GM12878 (cell line): ENCODE measurements around the gene TMEM18. TPM values are rescaled to one million over a fixed set of nuclear protein-coding genes. Genes with fewer than 3 reads are reported as not detected.

Source experiments
- BCL11A ChIP-seq: IDR thresholded peaks from 2 replicates; pipeline ENCODE4 v1.6.1; 2011; ENCODE audit warnings: low read depth, low read length
- CBX3 ChIP-seq: fragments of 200-600 bp; sonication (generic); IDR thresholded peaks from 2 replicates; pipeline ENCODE4 v1.6.1; 2016; ENCODE audit warnings: low read depth, borderline replicate concordance
- CREM ChIP-seq: IDR thresholded peaks from 2 replicates; pipeline ENCODE4 v1.6.1; 2014; ENCODE audit warnings: antibody characterized with exemption, low read depth
- JUNB ChIP-seq: IDR thresholded peaks from 2 replicates; pipeline ENCODE4 v1.6.1; 2016; ENCODE audit warnings: antibody characterized with exemption, mild to moderate bottlenecking
- LARP7 ChIP-seq: fragments of 450-650 bp; IDR thresholded peaks from 2 replicates; pipeline ENCODE4 v1.6.1; 2017; ENCODE audit warnings: mild to moderate bottlenecking
- NFXL1 ChIP-seq: fragments of 450-650 bp; IDR thresholded peaks from 2 replicates; pipeline ENCODE4 v1.6.1; 2017; ENCODE audit warnings: antibody characterized with exemption, mild to moderate bottlenecking, borderline replicate concordance
- NFYA ChIP-seq: IDR thresholded peaks from 2 replicates; pipeline ENCODE4 v1.6.1; 2011; ENCODE audit warnings: low read depth, mild to moderate bottlenecking, low read length, improper control_type of control experiment, borderline replicate concordance
- NR2C2 ChIP-seq: IDR thresholded peaks from 2 replicates; pipeline ENCODE4 v1.6.1; 2011; ENCODE audit warnings: borderline replicate concordance, low read depth; ENCODE audit not compliant: control insufficient read depth, insufficient read length
- PBX3 ChIP-seq: IDR thresholded peaks from 2 replicates; pipeline ENCODE4 v1.6.1; 2011; ENCODE audit warnings: mild to moderate bottlenecking, low read depth, low read length, moderate library complexity; ENCODE audit not compliant: insufficient replicate concordance
- RBBP5 ChIP-seq: fragments of 200-600 bp; sonication (generic); conservative IDR thresholded peaks from 2 replicates; pipeline ENCODE4 v1.6.1; 2016
- REST ChIP-seq: IDR thresholded peaks from 2 replicates; pipeline ENCODE4 v1.6.1; 2012; ENCODE audit warnings: mild to moderate bottlenecking, low read depth, low read length
- SMAD5 ChIP-seq: IDR thresholded peaks from 2 replicates; pipeline ENCODE4 v1.6.1; 2016; ENCODE audit warnings: antibody characterized with exemption, low read depth
- SP1 ChIP-seq: IDR thresholded peaks from one replicate; pipeline ENCODE4 v1.6.1; 2011; ENCODE audit warnings: low read depth, low read length
- polyA plus RNA-seq, 11 experiments: library from polyadenylated mRNA; depleted of rRNA in 4 of 11; unstranded in 6 of 11; stranded (reverse) in 5 of 11; fragments of >200 nt; fragmentation: Nextera tagmentation in 4 of 11; fragmentation: Illumina TruSeq in 1 of 11; extraction: Ambion mirVana in 4 of 11; extraction: Trizol in 1 of 11; gene quantifications; 1 replicate in 1 of 11; 2 replicates in 10 of 11; pipeline versions ENCODE4 v1.2.1 to v1.2.3, GENCODE V29; 2011 to 2016; ENCODE audit warnings: inconsistent platforms in 2 of 11, missing spikeins in 2 of 11, low read depth in 1 of 11
- total RNA-seq, 4 experiments: library from RNA; depleted of rRNA in 3 of 4; stranded (reverse); fragments of >200 nt in 3 of 4; fragmentation: Illumina TruSeq in 1 of 4; extraction: Trizol in 1 of 4; gene quantifications; 2 replicates each; pipeline versions ENCODE4 v1.2.1 to v1.2.3, GENCODE V29; 2013 to 2021
- TF ChIP-seq, protein P1 (sequence below): IDR thresholded peaks from 2 replicates; pipeline ENCODE4 v1.6.1; 2012; ENCODE audit warnings: low read depth, low read length, improper control_type of control experiment
- TF ChIP-seq, protein P2 (sequence below): fragments of 450-650 bp; IDR thresholded peaks from 2 replicates; pipeline ENCODE4 v1.6.1; 2016; ENCODE audit warnings: mild to moderate bottlenecking
- TF ChIP-seq, protein P3 (sequence below): fragments of 450-650 bp; IDR thresholded peaks from 2 replicates; pipeline ENCODE4 v1.6.1; 2016; ENCODE audit warnings: mild to moderate bottlenecking
- TF ChIP-seq, protein P4 (sequence below): fragments of 450-650 bp; IDR thresholded peaks from 2 replicates; pipeline ENCODE4 v1.6.1; 2017; ENCODE audit warnings: low read depth, mild to moderate bottlenecking, moderate library complexity
- TF ChIP-seq, protein P5 (sequence below): fragments of 450-650 bp; IDR thresholded peaks from 2 replicates; pipeline ENCODE4 v1.6.1; 2017; ENCODE audit warnings: antibody characterized with exemption, mild to moderate bottlenecking, moderate library complexity

The TMEM18 gene
- total and polyA plus RNA-seq, 10 of the 15 experiments (the other 5 are each of a cell fraction or from before 2014, with no cell fraction given), result 11.2 to 56.3 (median 26.0) TPM

DNA sequence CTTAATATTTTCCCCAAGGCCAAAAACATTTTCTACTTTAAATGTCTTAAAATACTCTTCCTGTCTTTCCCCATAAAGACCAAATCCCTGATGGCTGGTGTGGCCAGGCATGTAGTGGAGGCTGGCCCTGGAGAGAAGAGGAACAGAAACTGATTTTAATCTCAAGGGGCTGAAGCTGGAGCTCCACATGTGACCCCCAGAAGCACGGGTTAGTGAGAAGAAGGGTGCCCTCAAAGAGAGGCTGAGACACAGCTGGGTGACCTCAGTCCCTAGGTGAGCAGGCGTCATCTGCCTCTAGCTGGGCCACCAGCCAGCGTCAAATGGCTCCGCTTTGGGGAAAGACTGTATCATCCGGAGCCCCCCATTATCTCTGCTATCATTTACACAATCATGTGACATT lies 19.3 kb upstream of the TMEM18 start (continued):
- TF ChIP-seq, protein P1, sequence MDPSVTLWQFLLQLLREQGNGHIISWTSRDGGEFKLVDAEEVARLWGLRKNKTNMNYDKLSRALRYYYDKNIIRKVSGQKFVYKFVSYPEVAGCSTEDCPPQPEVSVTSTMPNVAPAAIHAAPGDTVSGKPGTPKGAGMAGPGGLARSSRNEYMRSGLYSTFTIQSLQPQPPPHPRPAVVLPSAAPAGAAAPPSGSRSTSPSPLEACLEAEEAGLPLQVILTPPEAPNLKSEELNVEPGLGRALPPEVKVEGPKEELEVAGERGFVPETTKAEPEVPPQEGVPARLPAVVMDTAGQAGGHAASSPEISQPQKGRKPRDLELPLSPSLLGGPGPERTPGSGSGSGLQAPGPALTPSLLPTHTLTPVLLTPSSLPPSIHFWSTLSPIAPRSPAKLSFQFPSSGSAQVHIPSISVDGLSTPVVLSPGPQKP, result no peak
- TF ChIP-seq NFYA, result no peak
- TF ChIP-seq SP1, result no peak
- TF ChIP-seq, protein P2, sequence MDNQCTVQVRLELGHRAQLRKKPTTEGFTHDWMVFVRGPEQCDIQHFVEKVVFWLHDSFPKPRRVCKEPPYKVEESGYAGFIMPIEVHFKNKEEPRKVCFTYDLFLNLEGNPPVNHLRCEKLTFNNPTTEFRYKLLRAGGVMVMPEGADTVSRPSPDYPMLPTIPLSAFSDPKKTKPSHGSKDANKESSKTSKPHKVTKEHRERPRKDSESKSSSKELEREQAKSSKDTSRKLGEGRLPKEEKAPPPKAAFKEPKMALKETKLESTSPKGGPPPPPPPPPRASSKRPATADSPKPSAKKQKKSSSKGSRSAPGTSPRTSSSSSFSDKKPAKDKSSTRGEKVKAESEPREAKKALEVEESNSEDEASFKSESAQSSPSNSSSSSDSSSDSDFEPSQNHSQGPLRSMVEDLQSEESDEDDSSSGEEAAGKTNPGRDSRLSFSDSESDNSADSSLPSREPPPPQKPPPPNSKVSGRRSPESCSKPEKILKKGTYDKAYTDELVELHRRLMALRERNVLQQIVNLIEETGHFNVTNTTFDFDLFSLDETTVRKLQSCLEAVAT, result no peak
- TF ChIP-seq REST, result no peak
- TF ChIP-seq LARP7, result no peak
- TF ChIP-seq SMAD5, result no peak
- TF ChIP-seq, protein P3, sequence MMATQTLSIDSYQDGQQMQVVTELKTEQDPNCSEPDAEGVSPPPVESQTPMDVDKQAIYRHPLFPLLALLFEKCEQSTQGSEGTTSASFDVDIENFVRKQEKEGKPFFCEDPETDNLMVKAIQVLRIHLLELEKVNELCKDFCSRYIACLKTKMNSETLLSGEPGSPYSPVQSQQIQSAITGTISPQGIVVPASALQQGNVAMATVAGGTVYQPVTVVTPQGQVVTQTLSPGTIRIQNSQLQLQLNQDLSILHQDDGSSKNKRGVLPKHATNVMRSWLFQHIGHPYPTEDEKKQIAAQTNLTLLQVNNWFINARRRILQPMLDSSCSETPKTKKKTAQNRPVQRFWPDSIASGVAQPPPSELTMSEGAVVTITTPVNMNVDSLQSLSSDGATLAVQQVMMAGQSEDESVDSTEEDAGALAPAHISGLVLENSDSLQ, result no peak
- TF ChIP-seq, protein P4, sequence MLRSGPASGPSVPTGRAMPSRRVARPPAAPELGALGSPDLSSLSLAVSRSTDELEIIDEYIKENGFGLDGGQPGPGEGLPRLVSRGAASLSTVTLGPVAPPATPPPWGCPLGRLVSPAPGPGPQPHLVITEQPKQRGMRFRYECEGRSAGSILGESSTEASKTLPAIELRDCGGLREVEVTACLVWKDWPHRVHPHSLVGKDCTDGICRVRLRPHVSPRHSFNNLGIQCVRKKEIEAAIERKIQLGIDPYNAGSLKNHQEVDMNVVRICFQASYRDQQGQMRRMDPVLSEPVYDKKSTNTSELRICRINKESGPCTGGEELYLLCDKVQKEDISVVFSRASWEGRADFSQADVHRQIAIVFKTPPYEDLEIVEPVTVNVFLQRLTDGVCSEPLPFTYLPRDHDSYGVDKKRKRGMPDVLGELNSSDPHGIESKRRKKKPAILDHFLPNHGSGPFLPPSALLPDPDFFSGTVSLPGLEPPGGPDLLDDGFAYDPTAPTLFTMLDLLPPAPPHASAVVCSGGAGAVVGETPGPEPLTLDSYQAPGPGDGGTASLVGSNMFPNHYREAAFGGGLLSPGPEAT, result peak; percentile 44; the same call in 1 of the 2 replicates
- no peak for TF ChIP-seq RBBP5
- TF ChIP-seq PBX3, result no peak
- no peak for TF ChIP-seq CBX3
- TF ChIP-seq JUNB, result no peak
- TF ChIP-seq NR2C2, result no peak
- TF ChIP-seq BCL11A, result no peak
- no peak for TF ChIP-seq NFXL1
- TF ChIP-seq, protein P5, sequence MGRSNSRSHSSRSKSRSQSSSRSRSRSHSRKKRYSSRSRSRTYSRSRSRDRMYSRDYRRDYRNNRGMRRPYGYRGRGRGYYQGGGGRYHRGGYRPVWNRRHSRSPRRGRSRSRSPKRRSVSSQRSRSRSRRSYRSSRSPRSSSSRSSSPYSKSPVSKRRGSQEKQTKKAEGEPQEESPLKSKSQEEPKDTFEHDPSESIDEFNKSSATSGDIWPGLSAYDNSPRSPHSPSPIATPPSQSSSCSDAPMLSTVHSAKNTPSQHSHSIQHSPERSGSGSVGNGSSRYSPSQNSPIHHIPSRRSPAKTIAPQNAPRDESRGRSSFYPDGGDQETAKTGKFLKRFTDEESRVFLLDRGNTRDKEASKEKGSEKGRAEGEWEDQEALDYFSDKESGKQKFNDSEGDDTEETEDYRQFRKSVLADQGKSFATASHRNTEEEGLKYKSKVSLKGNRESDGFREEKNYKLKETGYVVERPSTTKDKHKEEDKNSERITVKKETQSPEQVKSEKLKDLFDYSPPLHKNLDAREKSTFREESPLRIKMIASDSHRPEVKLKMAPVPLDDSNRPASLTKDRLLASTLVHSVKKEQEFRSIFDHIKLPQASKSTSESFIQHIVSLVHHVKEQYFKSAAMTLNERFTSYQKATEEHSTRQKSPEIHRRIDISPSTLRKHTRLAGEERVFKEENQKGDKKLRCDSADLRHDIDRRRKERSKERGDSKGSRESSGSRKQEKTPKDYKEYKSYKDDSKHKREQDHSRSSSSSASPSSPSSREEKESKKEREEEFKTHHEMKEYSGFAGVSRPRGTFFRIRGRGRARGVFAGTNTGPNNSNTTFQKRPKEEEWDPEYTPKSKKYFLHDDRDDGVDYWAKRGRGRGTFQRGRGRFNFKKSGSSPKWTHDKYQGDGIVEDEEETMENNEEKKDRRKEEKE, result no peak
- TF ChIP-seq CREM, result no peak
